Gastrocnemius medialis (tissue), 4 donors: ENCODE measurements around the gene VDR.

Source experiments
- POLR2A ChIP-seq, 2 donors: fragments of 450-650 bp; IDR thresholded peaks; one replicate each; pipeline ENCODE4 v1.6.1; 2017; ENCODE audit warnings: antibody characterized with exemption in 2 of 2, mild to moderate bottlenecking in 2 of 2, moderate library complexity in 2 of 2
- TF ChIP-seq, protein P1 (sequence below), 5 experiments: fragments of 450-650 bp in 3 of 5; fragments of 200-600 bp in 2 of 5; sonication (generic) in 2 of 5; IDR thresholded peaks in 4 of 5; conservative IDR thresholded peaks in 1 of 5; 1 replicate in 4 of 5; 2 replicates in 1 of 5; pipeline ENCODE4 v1.5.1; 2016 to 2019; ENCODE audit warnings: antibody characterized with exemption in 5 of 5, mild to moderate bottlenecking in 3 of 5, moderate library complexity in 3 of 5

DNA sequence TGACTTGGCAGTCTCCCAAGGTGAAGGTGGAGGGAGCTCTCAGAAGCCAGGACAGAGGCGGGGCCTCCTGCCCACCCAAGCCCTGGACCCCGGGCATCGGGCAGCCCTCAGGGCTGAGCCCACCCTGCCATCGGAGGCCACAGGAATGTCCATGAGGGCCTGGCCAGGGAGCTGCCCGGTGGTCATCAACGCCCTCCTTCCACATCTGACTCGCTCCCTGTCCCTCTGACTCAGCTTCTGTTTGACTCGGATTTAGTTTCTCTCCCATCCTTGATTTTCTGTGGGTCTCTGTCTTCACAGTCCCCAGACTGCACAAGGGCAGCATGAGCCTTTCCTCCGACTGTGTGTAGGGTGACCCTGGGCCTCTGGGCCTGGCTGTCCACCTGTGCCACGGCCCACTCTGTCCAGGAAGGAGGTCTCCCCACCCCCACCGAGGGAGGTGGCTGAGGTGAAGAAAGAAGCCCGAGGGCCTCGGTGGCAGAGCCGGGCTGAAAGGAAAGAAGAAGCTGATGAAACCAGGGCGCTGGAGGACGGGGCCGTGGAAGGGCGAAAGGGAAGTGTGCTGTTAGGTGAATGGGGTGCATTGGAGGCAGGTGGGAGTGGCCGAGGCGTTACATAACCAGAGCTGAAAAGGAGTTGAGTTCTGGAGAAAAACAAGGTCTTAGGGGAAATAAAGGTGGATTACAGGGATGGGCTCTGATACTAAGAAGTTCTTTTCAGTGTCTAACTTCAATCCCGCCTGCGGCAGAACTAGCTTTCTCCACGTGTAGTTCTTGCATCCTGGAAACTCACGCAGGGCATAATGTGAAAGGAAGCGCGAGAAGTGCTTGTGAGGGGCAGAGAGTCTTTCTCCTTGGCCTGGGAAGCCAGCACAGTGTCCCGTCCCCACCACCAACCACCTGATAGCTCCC, 41.9 kb upstream of the VDR start:
- no peak for TF ChIP-seq POLR2A (IDR thresholded peaks at IDR 0.05)
- TF ChIP-seq, protein P1, sequence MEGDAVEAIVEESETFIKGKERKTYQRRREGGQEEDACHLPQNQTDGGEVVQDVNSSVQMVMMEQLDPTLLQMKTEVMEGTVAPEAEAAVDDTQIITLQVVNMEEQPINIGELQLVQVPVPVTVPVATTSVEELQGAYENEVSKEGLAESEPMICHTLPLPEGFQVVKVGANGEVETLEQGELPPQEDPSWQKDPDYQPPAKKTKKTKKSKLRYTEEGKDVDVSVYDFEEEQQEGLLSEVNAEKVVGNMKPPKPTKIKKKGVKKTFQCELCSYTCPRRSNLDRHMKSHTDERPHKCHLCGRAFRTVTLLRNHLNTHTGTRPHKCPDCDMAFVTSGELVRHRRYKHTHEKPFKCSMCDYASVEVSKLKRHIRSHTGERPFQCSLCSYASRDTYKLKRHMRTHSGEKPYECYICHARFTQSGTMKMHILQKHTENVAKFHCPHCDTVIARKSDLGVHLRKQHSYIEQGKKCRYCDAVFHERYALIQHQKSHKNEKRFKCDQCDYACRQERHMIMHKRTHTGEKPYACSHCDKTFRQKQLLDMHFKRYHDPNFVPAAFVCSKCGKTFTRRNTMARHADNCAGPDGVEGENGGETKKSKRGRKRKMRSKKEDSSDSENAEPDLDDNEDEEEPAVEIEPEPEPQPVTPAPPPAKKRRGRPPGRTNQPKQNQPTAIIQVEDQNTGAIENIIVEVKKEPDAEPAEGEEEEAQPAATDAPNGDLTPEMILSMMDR (IDR thresholded peaks at IDR 0.05 in 4 of 5, conservative IDR thresholded peaks at IDR 0.05 in 1 of 5) = no peak
